Measurements from ENCODE around the gene PRRT2. TPM values are rescaled to one million over a fixed set of nuclear protein-coding genes. Genes with fewer than 3 reads are reported as not detected.

Gene PRRT2
- 10 to 100 TPM in 1 of 4 donors, 1 to 10 TPM in 3; 3.6 to 11.2 (median 6.7) TPM for total RNA-seq

DNA sequence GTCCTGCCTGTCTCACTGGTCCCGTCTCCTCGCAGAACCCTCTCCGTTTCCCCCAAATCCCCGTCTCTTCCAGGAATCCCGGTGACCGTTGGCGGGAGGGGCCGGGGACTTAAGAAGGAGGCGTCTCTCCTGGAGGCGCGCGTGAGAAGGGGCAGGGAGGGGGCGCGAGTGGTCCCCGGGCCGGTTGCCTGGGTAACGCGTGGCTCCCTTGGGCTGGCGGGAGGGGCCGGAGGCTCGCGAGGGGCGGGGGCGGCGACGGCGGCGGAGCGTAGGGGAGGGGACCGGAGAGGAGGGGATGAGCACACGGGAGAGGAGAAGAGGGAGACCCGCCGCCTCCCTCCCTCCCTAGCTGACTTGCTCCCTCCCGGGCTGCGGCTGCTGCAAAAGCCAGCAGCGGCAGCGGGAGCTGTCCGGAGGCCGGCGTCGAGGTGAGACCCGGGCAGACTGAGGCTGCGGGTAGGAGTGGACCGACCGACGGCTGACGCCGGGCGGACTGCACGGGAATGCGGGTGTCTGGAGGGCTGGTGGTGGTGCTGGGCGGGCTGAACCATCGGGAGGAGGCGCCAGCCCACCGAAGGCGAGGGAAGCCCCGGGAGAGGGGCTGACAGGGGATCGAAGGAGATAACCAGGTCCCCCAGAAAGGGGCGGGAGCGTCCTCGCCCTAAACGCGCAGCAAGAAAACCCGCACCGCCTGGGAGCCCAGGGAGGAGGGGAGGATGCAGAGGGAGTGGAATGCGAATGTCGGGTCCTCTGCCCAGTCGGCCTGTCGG, at the start of gene PRRT2:
PRRT2 (plus strand) TSS at position 298 of the 770 bp plus-strand sequence. CDS start 862 bp downstream, outside the sequence.
- H3K4me1 ChIP-seq, result peaks cover 77 to 91% (median 88%) of the 10 kb centered on the region in 4 donors
- DNase-seq (ENCODE audit: extremely low spot score), result no peak

DNA sequence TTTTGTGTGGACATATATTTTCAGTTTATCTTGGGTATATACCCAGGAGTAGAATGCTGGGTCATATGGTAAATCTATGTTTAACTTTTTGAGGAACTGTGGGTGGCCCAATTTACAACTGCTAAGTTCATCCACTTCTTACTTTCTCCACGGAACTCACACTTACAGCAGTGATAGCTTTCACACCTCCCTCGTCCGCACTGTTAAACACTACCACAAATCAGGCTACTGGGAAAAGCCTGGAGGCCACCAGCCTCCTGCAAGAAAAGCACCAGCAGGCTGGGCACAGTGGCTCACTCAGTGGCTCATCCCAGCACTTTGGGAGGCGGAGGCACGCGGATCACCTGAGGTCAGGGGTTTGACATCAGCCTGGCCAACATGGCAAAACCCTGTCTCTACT, 48.7 kb upstream of the PRRT2 start:
- no peak for DNase-seq (ENCODE audit: extremely low spot score)
- TF ChIP-seq, protein P1, sequence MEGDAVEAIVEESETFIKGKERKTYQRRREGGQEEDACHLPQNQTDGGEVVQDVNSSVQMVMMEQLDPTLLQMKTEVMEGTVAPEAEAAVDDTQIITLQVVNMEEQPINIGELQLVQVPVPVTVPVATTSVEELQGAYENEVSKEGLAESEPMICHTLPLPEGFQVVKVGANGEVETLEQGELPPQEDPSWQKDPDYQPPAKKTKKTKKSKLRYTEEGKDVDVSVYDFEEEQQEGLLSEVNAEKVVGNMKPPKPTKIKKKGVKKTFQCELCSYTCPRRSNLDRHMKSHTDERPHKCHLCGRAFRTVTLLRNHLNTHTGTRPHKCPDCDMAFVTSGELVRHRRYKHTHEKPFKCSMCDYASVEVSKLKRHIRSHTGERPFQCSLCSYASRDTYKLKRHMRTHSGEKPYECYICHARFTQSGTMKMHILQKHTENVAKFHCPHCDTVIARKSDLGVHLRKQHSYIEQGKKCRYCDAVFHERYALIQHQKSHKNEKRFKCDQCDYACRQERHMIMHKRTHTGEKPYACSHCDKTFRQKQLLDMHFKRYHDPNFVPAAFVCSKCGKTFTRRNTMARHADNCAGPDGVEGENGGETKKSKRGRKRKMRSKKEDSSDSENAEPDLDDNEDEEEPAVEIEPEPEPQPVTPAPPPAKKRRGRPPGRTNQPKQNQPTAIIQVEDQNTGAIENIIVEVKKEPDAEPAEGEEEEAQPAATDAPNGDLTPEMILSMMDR (IDR thresholded peaks at IDR 0.05), result no peak
- TF ChIP-seq POLR2AphosphoS5 (IDR thresholded peaks at IDR 0.05) (no peak), POLR2A (IDR thresholded peaks at IDR 0.05; ENCODE audit: low read depth) (no peak), EP300 (IDR thresholded peaks at IDR 0.05) (no peak)
- H3K4me3 ChIP-seq, result no peak overlapping the region
- no peaks in the 10 kb centered on the region for H3K9me3 ChIP-seq
- no peak overlapping the region for H3K27ac ChIP-seq (replicated peaks in 1 of 4)
- peaks cover 0 to 3% (median 0%) of the 10 kb centered on the region in 4 donors for H3K27me3 ChIP-seq
- H3K36me3 ChIP-seq, result no peaks in the 10 kb centered on the region
- intact Hi-C loops (cut with DNase I), result no loop called here
- 59% methylated on average over 6 of the region's 6 CpGs for WGBS
- H3K4me1 ChIP-seq, result no peaks in the 10 kb centered on the region

More for the DNA sequence above, at the start of gene PRRT2:
- Histone ChIP-seq H3K9me3 (no peaks in the 10 kb centered on the region), H3K4me3 (peak within 1 kb of the TSS; percentile 73 to 78 (median 74)), H3K27me3 (no peaks in the 10 kb centered on the region), H3K27ac (replicated peaks in 1 of 4) (peak within 1 kb of the TSS; percentile 95 to 96 (median 96)), H3K36me3 (peaks cover 0 to 26% (median 22%) of the 10 kb centered on the region in 4 donors)
- WGBS, result 3% methylated on average over 41 of the region's 69 CpGs
- intact Hi-C loops (cut with DNase I), result no loop called here
- no peak for TF ChIP-seq POLR2AphosphoS5 (IDR thresholded peaks at IDR 0.05)
- TF ChIP-seq, protein P1 (IDR thresholded peaks at IDR 0.05), result no peak

DNA sequence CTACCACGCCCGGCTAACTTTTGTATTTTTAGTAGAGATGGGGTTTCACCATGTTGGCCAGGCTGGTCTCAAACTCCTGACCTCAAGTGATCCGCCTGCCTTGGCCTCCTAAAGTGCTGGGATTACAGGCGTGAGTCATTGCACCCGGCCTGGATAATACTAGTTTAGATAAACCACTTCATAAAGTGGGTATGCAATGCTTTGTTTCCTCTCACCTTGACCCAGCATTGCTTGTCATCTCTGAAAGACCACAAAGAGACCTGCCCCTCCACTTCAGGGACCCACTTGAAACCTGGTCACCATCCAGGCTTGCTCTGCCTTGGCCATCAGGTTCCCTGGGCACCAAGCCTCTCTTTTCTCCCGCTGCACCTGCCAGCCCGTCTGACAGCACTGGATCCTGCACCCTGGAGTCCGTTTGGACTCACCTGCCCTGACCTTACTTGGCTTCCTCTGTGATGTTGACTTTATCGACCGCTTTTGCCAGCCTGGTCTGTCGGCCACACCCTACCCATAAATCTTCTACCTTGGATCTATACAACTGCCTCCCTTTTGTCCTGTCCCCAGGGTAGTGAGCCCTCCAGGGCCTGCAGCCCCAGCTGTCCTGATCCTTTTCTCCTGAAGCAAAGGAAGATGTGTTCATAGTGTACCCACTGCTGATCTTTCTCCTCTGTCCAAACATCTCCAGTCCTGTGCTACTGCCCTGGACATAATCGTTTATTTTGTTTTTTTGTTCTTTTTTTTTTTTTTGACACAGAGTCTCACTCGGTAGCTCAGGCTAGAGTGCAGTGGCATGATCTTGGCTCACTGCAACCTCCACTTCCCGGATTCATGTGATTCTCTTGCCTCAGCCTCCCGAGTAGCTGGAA, 46.6 kb upstream of the PRRT2 start:
- peaks cover 0 to 3% (median 0%) of the 10 kb centered on the region in 4 donors for H3K27me3 ChIP-seq
- intact Hi-C loops (cut with DNase I), result no loop called here
- H3K4me1 ChIP-seq, result no peaks in the 10 kb centered on the region
- no peaks in the 10 kb centered on the region for H3K36me3 ChIP-seq
- no peak overlapping the region for H3K4me3 ChIP-seq
- WGBS, result 77% methylated on average over 14 of the region's 15 CpGs
- TF ChIP-seq POLR2A (IDR thresholded peaks at IDR 0.05; ENCODE audit: low read depth), result no peak
- TF ChIP-seq EP300 (IDR thresholded peaks at IDR 0.05), result no peak
- no peak for TF ChIP-seq POLR2AphosphoS5 (IDR thresholded peaks at IDR 0.05)
- TF ChIP-seq, protein P1 (IDR thresholded peaks at IDR 0.05), result no peak
- H3K9me3 ChIP-seq, result no peaks in the 10 kb centered on the region
- no peak overlapping the region for H3K27ac ChIP-seq (replicated peaks in 1 of 4)
- no peak for DNase-seq (ENCODE audit: extremely low spot score)

DNA sequence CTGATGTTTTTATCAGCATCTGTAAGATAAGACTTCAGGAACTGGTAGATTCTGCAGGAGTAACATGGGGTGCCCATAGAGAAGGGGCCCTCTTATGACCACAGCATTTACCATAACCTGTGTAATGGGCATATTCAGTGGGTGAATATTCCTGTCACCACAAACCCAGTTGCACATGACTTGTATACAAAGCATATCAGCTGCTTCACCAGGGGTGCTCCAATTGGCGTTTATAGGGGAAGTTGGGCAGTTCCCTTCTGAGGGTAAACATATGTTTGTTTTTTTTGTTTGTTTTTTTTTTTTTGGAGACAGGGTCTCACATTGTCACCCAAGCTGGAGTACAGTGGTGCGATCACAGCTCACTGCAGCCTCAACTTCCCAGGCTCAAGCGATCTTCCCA, 45.4 kb upstream of the PRRT2 start:
- Histone ChIP-seq H3K4me3 (no peak overlapping the region), H3K36me3 (no peaks in the 10 kb centered on the region), H3K9me3 (no peaks in the 10 kb centered on the region), H3K27me3 (peaks cover 0 to 3% (median 0%) of the 10 kb centered on the region in 4 donors), H3K27ac (replicated peaks in 1 of 4) (no peak overlapping the region), H3K4me1 (no peaks in the 10 kb centered on the region)
- WGBS, result 85% methylated on average over 3 of the region's 3 CpGs
- intact Hi-C loops (cut with DNase I), result no loop called here
- no peak for TF ChIP-seq EP300 (IDR thresholded peaks at IDR 0.05)
- no peak for TF ChIP-seq POLR2AphosphoS5 (IDR thresholded peaks at IDR 0.05)
- TF ChIP-seq, protein P1 (IDR thresholded peaks at IDR 0.05), result no peak
- no peak for TF ChIP-seq POLR2A (IDR thresholded peaks at IDR 0.05; ENCODE audit: low read depth)
- DNase-seq (ENCODE audit: extremely low spot score), result no peak
